IMR-90 (cell line): Measurements from ENCODE around the gene RTRAF. TPM values are rescaled to one million over a fixed set of nuclear protein-coding genes. Genes with fewer than 3 reads are reported as not detected.

Experiments used
- ATAC-seq: fragments of 200-7000 bp; cut with Tn5 transposase; 2 replicates; pipeline ENCODE4 v1.9.1; 2020; ENCODE audit warnings: low read depth, mild to moderate bottlenecking, moderate library complexity
- BruUV-seq: library from RNA; stranded (reverse); fragments of 400-500 nt; replicated peaks from 2 replicates; lab custom pipeline; 2021; lab: Mats Ljungman, UMichigan
- CTCF ChIA-PET: fragments of 300-600 bp; formaldehyde crosslinking; extraction: SDS; loops from one replicate; lab custom pipeline; 2021; ENCODE audit warnings: antibody characterized with exemption; lab: Yijun Ruan, JAX
- POLR2A ChIA-PET: fragments of 300-600 bp; sonication (Branson Sonifier 250); formaldehyde crosslinking; loops from one replicate; lab custom pipeline; 2022; ENCODE audit warnings: antibody characterized with exemption; ENCODE audit not compliant: unreplicated experiment; lab: Charles Lee
- DNase-seq: peaks from one replicate; pipeline ENCODE4 v3.0.0; 2013
- H2AFZ ChIP-seq: replicated peaks from 2 replicates; pipeline ENCODE3; 2013; ENCODE audit warnings: low read length, mild to moderate bottlenecking; ENCODE audit not compliant: poor library complexity
- H2AK5ac ChIP-seq: 2 replicates; pipeline ENCODE4 v1.6.1; 2013; ENCODE audit warnings: low read depth, low read length, inconsistent platforms
- H2AK9ac ChIP-seq: replicated peaks from 2 replicates; pipeline ENCODE3; 2013; ENCODE audit warnings: mild to moderate bottlenecking, low read depth, low read length, moderate library complexity; ENCODE audit not compliant: poor library complexity
- H2BK120ac ChIP-seq: 2 replicates; pipeline ENCODE4 v1.6.1; 2013; ENCODE audit warnings: low read depth, low read length, inconsistent platforms
- H2BK15ac ChIP-seq: 3 replicates; pipeline ENCODE4 v1.6.1; 2013; ENCODE audit warnings: low read depth, low read length, inconsistent platforms
- H2BK20ac ChIP-seq: 2 replicates; pipeline ENCODE4 v1.6.1; 2013; ENCODE audit warnings: low read depth, mild to moderate bottlenecking, inconsistent platforms, low read length, moderate library complexity
- H2BK5ac ChIP-seq: 2 replicates; pipeline ENCODE4 v1.6.1; 2013; ENCODE audit warnings: mild to moderate bottlenecking, low read depth, low read length, inconsistent platforms; ENCODE audit not compliant: poor library complexity, severe bottlenecking
- H3K14ac ChIP-seq: replicated peaks from 2 replicates; pipeline ENCODE4 v1.6.1; 2013; ENCODE audit warnings: low read depth, low read length, inconsistent platforms
- H3K18ac ChIP-seq: 2 replicates; pipeline ENCODE4 v1.6.1; 2013; ENCODE audit warnings: low read depth, low read length, control low read depth
- H3K23ac ChIP-seq: 2 replicates; pipeline ENCODE4 v1.6.1; 2013; ENCODE audit warnings: low read depth, low read length, inconsistent platforms
- H3K27ac ChIP-seq: 2 replicates; pipeline ENCODE4 v1.5.1; 2013; ENCODE audit warnings: mild to moderate bottlenecking, control low read depth, low read length; ENCODE audit not compliant: insufficient read depth
- H3K27me3 ChIP-seq: 2 replicates; pipeline ENCODE4 v1.6.1; 2013; ENCODE audit warnings: low read length; ENCODE audit not compliant: control insufficient read depth, insufficient read depth
- H3K36me3 ChIP-seq: 2 replicates; pipeline ENCODE4 v1.6.1; 2013; ENCODE audit warnings: low read length, mixed read lengths; ENCODE audit not compliant: control insufficient read depth, insufficient read depth
- H3K4ac ChIP-seq: 2 replicates; pipeline ENCODE4 v1.6.1; 2013; ENCODE audit warnings: low read depth, low read length, inconsistent platforms
- H3K4me1 ChIP-seq: 2 replicates; pipeline ENCODE4 v1.6.1; 2013; ENCODE audit warnings: low read length, mixed read lengths; ENCODE audit not compliant: control insufficient read depth, insufficient read depth
- H3K4me2 ChIP-seq: 2 replicates; pipeline ENCODE4 v1.6.1; 2013; ENCODE audit warnings: low read depth, mild to moderate bottlenecking, control low read depth, low read length, moderate library complexity
- H3K4me3 ChIP-seq: 2 replicates; pipeline ENCODE4 v1.5.1; 2013; ENCODE audit warnings: low read depth, mild to moderate bottlenecking, control low read depth, low read length, moderate library complexity; ENCODE audit not compliant: insufficient read depth
- H3K56ac ChIP-seq: 2 replicates; pipeline ENCODE4 v1.6.1; 2013; ENCODE audit warnings: low read length, inconsistent platforms; ENCODE audit not compliant: insufficient read depth; ENCODE audit errors: extremely low read depth
- H3K79me1 ChIP-seq, 2 experiments: 2 replicates each; pipeline ENCODE4 v1.6.1; 2013; ENCODE audit warnings: low read length in 2 of 2, inconsistent platforms in 1 of 2, low read depth in 1 of 2
- H3K9ac ChIP-seq: 2 replicates; pipeline ENCODE4 v1.6.1; 2013; ENCODE audit warnings: low read depth, low read length, control low read depth
- H3K9me1 ChIP-seq: 2 replicates; pipeline ENCODE4 v1.6.1; 2013; ENCODE audit warnings: low read length, inconsistent platforms; ENCODE audit not compliant: insufficient read depth
- H3K9me3 ChIP-seq: 2 replicates; pipeline ENCODE4 v1.6.1; 2013; ENCODE audit warnings: low read length; ENCODE audit not compliant: control insufficient read depth, insufficient read depth
- H4K20me1 ChIP-seq: 2 replicates; pipeline ENCODE4 v1.6.1; 2013; ENCODE audit warnings: low read length, inconsistent platforms; ENCODE audit not compliant: insufficient read depth
- H4K5ac ChIP-seq: 2 replicates; pipeline ENCODE4 v1.6.1; 2013; ENCODE audit warnings: mild to moderate bottlenecking, low read depth, low read length, control low read depth
- H4K8ac ChIP-seq, 2 experiments: 2 replicates each; pipeline ENCODE4 v1.6.1; 2013; ENCODE audit warnings: low read depth in 2 of 2, low read length in 2 of 2, control low read depth in 1 of 2, inconsistent platforms in 1 of 2
- H4K91ac ChIP-seq: 2 replicates; pipeline ENCODE4 v1.6.1; 2013; ENCODE audit warnings: low read depth, low read length, inconsistent platforms; ENCODE audit not compliant: insufficient read depth
- BHLHE40 ChIP-seq: fragments of 150-350 bp; IDR thresholded peaks from 2 replicates; pipeline ENCODE4 v1.6.1; 2016; ENCODE audit warnings: mild to moderate bottlenecking, low read depth, low read length
- CEBPB ChIP-seq: IDR thresholded peaks from 2 replicates; pipeline ENCODE4 v1.6.1; 2012; ENCODE audit warnings: low read depth, low read length, improper control_type of control experiment
- CHD1 ChIP-seq: IDR thresholded peaks from 2 replicates; pipeline ENCODE4 v1.6.1; 2012; ENCODE audit warnings: low read depth, low read length, improper control_type of control experiment
- CTCF ChIP-seq: conservative IDR thresholded peaks from 2 replicates; pipeline ENCODE4 v1.5.1; 2012; ENCODE audit warnings: mild to moderate bottlenecking, low read depth, low read length, improper control_type of control experiment
- ELK1 ChIP-seq: fragments of 150-350 bp; IDR thresholded peaks from 2 replicates; pipeline ENCODE4 v1.6.1; 2016; ENCODE audit warnings: low read depth, mild to moderate bottlenecking, low read length, moderate library complexity, borderline replicate concordance
- MAZ ChIP-seq: IDR thresholded peaks from 2 replicates; pipeline ENCODE4 v1.6.1; 2012; ENCODE audit warnings: low read depth, mild to moderate bottlenecking, low read length, improper control_type of control experiment, moderate library complexity, borderline replicate concordance
- MXI1 ChIP-seq: IDR thresholded peaks from 2 replicates; pipeline ENCODE4 v1.6.1; 2012; ENCODE audit warnings: low read depth, mild to moderate bottlenecking, low read length, moderate library complexity, borderline replicate concordance
- NFE2L2 ChIP-seq: fragments of 150-350 bp; IDR thresholded peaks from 2 replicates; pipeline ENCODE4 v1.6.1; 2016; ENCODE audit warnings: low read depth, mild to moderate bottlenecking, low read length
- RFX5 ChIP-seq: IDR thresholded peaks from 2 replicates; pipeline ENCODE4 v1.8.0; 2012; ENCODE audit warnings: low read depth, mild to moderate bottlenecking, low read length, moderate library complexity
- SMC3 ChIP-seq: fragments of 150-350 bp; IDR thresholded peaks from 2 replicates; pipeline ENCODE4 v1.6.1; 2016; ENCODE audit warnings: low read depth, mild to moderate bottlenecking, antibody characterized with exemption, low read length, moderate library complexity
- USF2 ChIP-seq: fragments of 150-350 bp; IDR thresholded peaks from 2 replicates; pipeline ENCODE4 v1.6.1; 2017; ENCODE audit warnings: mild to moderate bottlenecking, antibody characterized with exemption, low read length, low read depth
- WGBS, 2 experiments: methylation state at CpG; one replicate each; pipeline versions ENCODE4 v1.1.5 to v1.1.7; 2013; ENCODE audit warnings: missing lambda C conversion rate in 2 of 2; ENCODE audit not compliant: insufficient read length in 1 of 2; ENCODE audit errors: extremely low coverage in 2 of 2; 5-methylcytosine and 5-hydroxymethylcytosine counted together
- dilution Hi-C: fragments of 300-500 bp; cut with HindIII; formaldehyde crosslinking; loops from one replicate; pipeline ENCODE4 v1.14.3; 2018; ENCODE audit warnings: low sequenced_read_pairs; ENCODE audit not compliant: unreplicated experiment
- in situ Hi-C: fragments of 300-500 bp; cut with MboI; formaldehyde crosslinking; loops from 3 replicates; pipeline ENCODE4 v1.14.3; 2019; ENCODE audit warnings: low sequenced_read_pairs, inconsistent platforms, mixed read lengths
- intact Hi-C: fragments of 100-400 bp; cut with micrococcal nuclease; formaldehyde crosslinking; loops from 2 replicates; pipeline ENCODE4 v1.10.0; 2022
- polyA plus RNA-seq, 3 experiments: library from polyadenylated mRNA; depleted of rRNA; stranded (reverse); fragments of >200 nt; gene quantifications; 2 replicates each; pipeline ENCODE4 v1.2.3, GENCODE V29; 2012; ENCODE audit warnings: low replicate concordance in 1 of 3
- total RNA-seq: library from RNA; depleted of rRNA; stranded (reverse); fragments of >200 nt; gene quantifications from 2 replicates; pipeline ENCODE4 v1.2.3, GENCODE V29; 2012

RTRAF gene
- total and polyA plus RNA-seq, 2 of the 4 experiments (the other 2 are of a cell fraction) = 53.2 to 102 TPM

GRCh38 chr14:52049721-52050588, 60.6 kb downstream of the RTRAF start:
- TF ChIP-seq NFE2L2 = no peak
- TF ChIP-seq RFX5 = no peak
- TF ChIP-seq BHLHE40 = no peak
- no peak for TF ChIP-seq CEBPB
- no peak for TF ChIP-seq CTCF
- TF ChIP-seq CHD1 = no peak
- TF ChIP-seq SMC3 = no peak
- TF ChIP-seq MXI1 = no peak
- no peak for TF ChIP-seq ELK1
- no peak for TF ChIP-seq MAZ
- no peak for TF ChIP-seq USF2
- H3K79me1 ChIP-seq = peaks cover 25 to 83% of the 10 kb centered on the region in 2 experiments
- H4K91ac ChIP-seq = no peak overlapping the region
- WGBS, 2 experiments = no CpG with 5 or more reads among the region's 6 CpGs
- no peak overlapping the region for H2AFZ ChIP-seq
- no peak overlapping the region for H3K56ac ChIP-seq
- no peak overlapping the region; the same call in 1 of the 2 replicates for H3K4me2 ChIP-seq
- H2BK20ac ChIP-seq = peak overlapping the region; percentile 16; the same call in 1 of the 2 replicates
- H3K4me3 ChIP-seq = no peak overlapping the region
- peak overlapping the region; percentile 5; the same call in 1 of the 2 replicates for H3K4ac ChIP-seq
- H2BK15ac ChIP-seq = 0 out of 3 replicates have a peak overlapping the region, but pooled peaks have one; percentile 20
- H4K20me1 ChIP-seq = peaks cover 62% of the 10 kb centered on the region
- H2BK5ac ChIP-seq = no peak overlapping the region
- in situ Hi-C loops (no loop called here), intact Hi-C loops (no loop called here), dilution Hi-C loops (no loop called here)
- peak overlapping the region; percentile 5; the same call in 1 of the 2 replicates for H3K14ac ChIP-seq
- no TSS peak for BruUV-seq
- POLR2A ChIA-PET = no interaction called here
- H3K4me1 ChIP-seq = peaks cover 57% of the 10 kb centered on the region
- peak overlapping the region; percentile 48; the same call in 1 of the 2 replicates for H3K23ac ChIP-seq
- peak overlapping the region; percentile 37; the same call in 1 of the 2 replicates for H3K27ac ChIP-seq
- H4K8ac ChIP-seq = no peak overlapping the region; a peak in 2 of 4 replicates
- CTCF ChIA-PET = no interaction called here
- peak overlapping the region; percentile 23; the same call in 1 of the 2 replicates for H3K18ac ChIP-seq
- peak overlapping the region; percentile 56; the same call in 1 of the 2 replicates for H2AK5ac ChIP-seq
- H3K9ac ChIP-seq = no peak overlapping the region
- H3K36me3 ChIP-seq = peaks cover 56% of the 10 kb centered on the region
- no peak for DNase-seq
- H3K27me3 ChIP-seq = no peaks in the 10 kb centered on the region
- H4K5ac ChIP-seq = no peak overlapping the region
- ATAC-seq = no peak
- no peaks in the 10 kb centered on the region for H3K9me3 ChIP-seq
- no peak overlapping the region for H2BK120ac ChIP-seq
- peaks cover 53% of the 10 kb centered on the region for H3K9me1 ChIP-seq
- H2AK9ac ChIP-seq = no peak overlapping the region
